GM12878 (cell line): ENCODE measurements around the gene ITCH. TPM values are rescaled to one million over a fixed set of nuclear protein-coding genes. Genes with fewer than 3 reads are reported as not detected.

Experiments used
- ATAC-seq: fragments of 200-7000 bp; cut with Tn5 transposase; 3 replicates; pipeline ENCODE4 v1.9.1; 2020; ENCODE audit warnings: mild to moderate bottlenecking, moderate library complexity
- BruUV-seq: library from RNA; stranded (reverse); fragments of 400-500 nt; replicated peaks from 2 replicates; lab custom pipeline; 2021; lab: Mats Ljungman, UMichigan
- CTCF ChIA-PET: fragments of 300-600 bp; sonication (Branson Sonifier 250); formaldehyde crosslinking; extraction: SDS; loops from one replicate; lab custom pipeline; 2021; ENCODE audit warnings: inconsistent platforms; lab: Yijun Ruan, JAX
- POLR2A ChIA-PET: fragments of 350-600 bp; formaldehyde crosslinking; extraction: SDS; loops from one replicate; lab custom pipeline; 2021; ENCODE audit warnings: inconsistent platforms; lab: Charles Lee
- RAD21 ChIA-PET: fragments of 300-600 bp; sonication (Branson Sonifier 250); formaldehyde crosslinking; loops from one replicate; lab custom pipeline; 2023; ENCODE audit warnings: antibody characterized with exemption; ENCODE audit not compliant: unreplicated experiment; lab: Charles Lee
- SMC1A ChIA-PET: fragments of 300-600 bp; sonication (Branson Sonifier 250); formaldehyde crosslinking; loops from one replicate; lab custom pipeline; 2023; ENCODE audit not compliant: unreplicated experiment, uncharacterized antibody; lab: Charles Lee
- DNase-seq: peaks from one replicate; pipeline ENCODE4 v3.0.0-alpha.2; 2011; ENCODE audit warnings: low read depth, low spot score
- FAIRE-seq: peaks from 3 replicates; lab custom pipeline; 2011; peaks lifted over from hg19 to GRCh38; lab: Jason Lieb, UNC
- H2AFZ ChIP-seq: 2 replicates; pipeline ENCODE4 v1.6.0; 2011; ENCODE audit warnings: low read depth, low read length, control low read depth; ENCODE audit not compliant: control insufficient read depth
- H3K27ac ChIP-seq: 2 replicates; pipeline ENCODE4 v1.5.1; 2011; ENCODE audit warnings: control low read depth; ENCODE audit not compliant: control insufficient read depth, insufficient read depth
- H3K27me3 ChIP-seq, 2 experiments: replicated peaks in 1 of 2; 2 replicates each; pipeline versions ENCODE4 v1.6.0 to v1.6.1; 2011; ENCODE audit warnings: low read length in 1 of 2; ENCODE audit not compliant: control insufficient read depth in 2 of 2, insufficient read depth in 2 of 2
- H3K36me3 ChIP-seq, 2 experiments: 2 replicates each; pipeline ENCODE4 v1.5.1; 2011; ENCODE audit warnings: low read length in 1 of 2; ENCODE audit not compliant: control insufficient read depth in 2 of 2, insufficient read depth in 2 of 2
- H3K4me1 ChIP-seq: 2 replicates; pipeline ENCODE4 v1.6.1; 2011; ENCODE audit warnings: mild to moderate bottlenecking, low read length, moderate library complexity, mixed read lengths; ENCODE audit not compliant: control insufficient read depth, insufficient read depth
- H3K4me2 ChIP-seq: 2 replicates; pipeline ENCODE4 v1.6.0; 2011; ENCODE audit warnings: control low read depth; ENCODE audit not compliant: control insufficient read depth, insufficient read depth
- H3K4me3 ChIP-seq: fragments of 200-600 bp; sonication (generic); 2 replicates; pipeline ENCODE4 v1.5.1; 2016
- H3K79me2 ChIP-seq: 2 replicates; pipeline ENCODE4 v1.6.0; 2011; ENCODE audit warnings: low read length; ENCODE audit not compliant: control insufficient read depth, insufficient read depth
- H3K9ac ChIP-seq: 2 replicates; pipeline ENCODE4 v1.8.0; 2011; ENCODE audit warnings: low read length, control low read depth, mixed read lengths; ENCODE audit not compliant: control insufficient read depth, insufficient read depth
- H3K9me3 ChIP-seq: replicated peaks from 3 replicates; pipeline ENCODE4 v1.5.1; 2011; ENCODE audit warnings: mild to moderate bottlenecking, low read length; ENCODE audit not compliant: control insufficient read depth, insufficient read depth
- H4K20me1 ChIP-seq: 2 replicates; pipeline ENCODE4 v1.6.0; 2011; ENCODE audit not compliant: control insufficient read depth, insufficient read depth
- CBX3 ChIP-seq: fragments of 200-600 bp; sonication (generic); IDR thresholded peaks from 2 replicates; pipeline ENCODE4 v1.6.1; 2016; ENCODE audit warnings: low read depth, borderline replicate concordance
- E2F4 ChIP-seq: IDR thresholded peaks from 2 replicates; pipeline ENCODE4 v1.6.1; 2012; ENCODE audit warnings: low read depth, low read length, improper control_type of control experiment
- ELK1 ChIP-seq: IDR thresholded peaks from 2 replicates; pipeline ENCODE4 v1.6.1; 2012; ENCODE audit warnings: low read depth, low read length, improper control_type of control experiment
- IRF3 ChIP-seq: fragments of 450-650 bp; IDR thresholded peaks from 2 replicates; pipeline ENCODE4 v1.6.1; 2014; ENCODE audit warnings: mild to moderate bottlenecking
- JUND ChIP-seq: IDR thresholded peaks from 2 replicates; pipeline ENCODE4 v1.6.1; 2012; ENCODE audit warnings: low read depth, mild to moderate bottlenecking, low read length, improper control_type of control experiment, moderate library complexity
- KAT2A ChIP-seq: conservative IDR thresholded peaks from 2 replicates; pipeline ENCODE4 v1.6.1; 2011; ENCODE audit warnings: low read depth, low read length; ENCODE audit not compliant: control insufficient read depth
- MTA3 ChIP-seq: IDR thresholded peaks from 2 replicates; pipeline ENCODE4 v1.6.1; 2012; ENCODE audit warnings: low read length, inconsistent platforms, borderline replicate concordance
- MXI1 ChIP-seq: fragments of 150-350 bp; IDR thresholded peaks from 2 replicates; pipeline ENCODE4 v1.6.1; 2011; ENCODE audit warnings: low read depth, mild to moderate bottlenecking, inconsistent platforms, low read length, improper control_type of control experiment
- NKRF ChIP-seq: fragments of 450-650 bp; conservative IDR thresholded peaks from 2 replicates; pipeline ENCODE4 v1.6.1; 2017; ENCODE audit warnings: mild to moderate bottlenecking, moderate library complexity
- NR2C2 ChIP-seq: IDR thresholded peaks from 2 replicates; pipeline ENCODE4 v1.6.1; 2011; ENCODE audit warnings: borderline replicate concordance, low read depth; ENCODE audit not compliant: control insufficient read depth, insufficient read length
- PAX5 ChIP-seq: IDR thresholded peaks from 2 replicates; pipeline ENCODE4 v1.6.1; 2011; ENCODE audit warnings: low read depth, low read length, borderline replicate concordance
- POLR2A ChIP-seq: IDR thresholded peaks from 2 replicates; pipeline ENCODE4 v1.6.1; 2011; ENCODE audit warnings: low read depth, mild to moderate bottlenecking, low read length
- RAD51 ChIP-seq: fragments of 450-650 bp; IDR thresholded peaks from 2 replicates; pipeline ENCODE4 v1.6.1; 2016; ENCODE audit warnings: moderate library complexity, mild to moderate bottlenecking, inconsistent platforms
- SMAD5 ChIP-seq: IDR thresholded peaks from 2 replicates; pipeline ENCODE4 v1.6.1; 2016; ENCODE audit warnings: antibody characterized with exemption, low read depth
- SMARCA5 ChIP-seq: fragments of 450-650 bp; IDR thresholded peaks from 2 replicates; pipeline ENCODE4 v1.6.1; 2017; ENCODE audit warnings: mild to moderate bottlenecking
- USF2 ChIP-seq: IDR thresholded peaks from 2 replicates; pipeline ENCODE4 v1.6.1; 2011; ENCODE audit warnings: low read depth, low read length, improper control_type of control experiment, borderline replicate concordance
- WGBS: methylation state at CpG from one replicate; pipeline ENCODE4 v1.1.6; 2016; ENCODE audit warnings: low lambda C conversion rate; ENCODE audit not compliant: insufficient replicate concordance, insufficient coverage; ENCODE audit errors: missing lambda C conversion rate; 5-methylcytosine and 5-hydroxymethylcytosine counted together
- in situ Hi-C: fragments of 300-500 bp; cut with MboI; formaldehyde crosslinking; loops from 9 replicates; pipeline ENCODE4 v1.14.3; 2018; ENCODE audit warnings: mixed read lengths
- intact Hi-C: fragments of 100-400 bp; cut with micrococcal nuclease; formaldehyde crosslinking; loops from one replicate; pipeline ENCODE4 v1.14.2; 2022; ENCODE audit not compliant: unreplicated experiment
- polyA plus RNA-seq, 11 experiments: library from polyadenylated mRNA; depleted of rRNA in 4 of 11; unstranded in 6 of 11; stranded (reverse) in 5 of 11; fragments of >200 nt; fragmentation: Nextera tagmentation in 4 of 11; fragmentation: Illumina TruSeq in 1 of 11; extraction: Ambion mirVana in 4 of 11; extraction: Trizol in 1 of 11; gene quantifications; 1 replicate in 1 of 11; 2 replicates in 10 of 11; pipeline versions ENCODE4 v1.2.1 to v1.2.3, GENCODE V29; 2011 to 2016; ENCODE audit warnings: inconsistent platforms in 2 of 11, missing spikeins in 2 of 11, low read depth in 1 of 11
- total RNA-seq, 4 experiments: library from RNA; depleted of rRNA in 3 of 4; stranded (reverse); fragments of >200 nt in 3 of 4; fragmentation: Illumina TruSeq in 1 of 4; extraction: Trizol in 1 of 4; gene quantifications; 2 replicates each; pipeline versions ENCODE4 v1.2.1 to v1.2.3, GENCODE V29; 2013 to 2021

Gene ITCH
- total and polyA plus RNA-seq, 10 of the 15 experiments (the other 5 are each of a cell fraction or from before 2014, with no cell fraction given) = 7.5 to 46.1 (median 21.5) TPM

- TF ChIP-seq SMAD5 = no peak
- no peak for TF ChIP-seq PAX5
- TF ChIP-seq E2F4 = no peak
- no peak for TF ChIP-seq MXI1
- TF ChIP-seq KAT2A = no peak
- TF ChIP-seq, all 136 proteins: peak for 0
Measured at GRCh38 chr20:34491226-34491931, 128.3 kb downstream of the ITCH start (continued).

- ATAC-seq (no peak), DNase-seq (no peak), FAIRE-seq (no peak)
- Histone ChIP-seq H2AFZ (no peak overlapping the region), H3K79me2 (no peaks in the 10 kb centered on the region), H3K27me3 (no peaks in the 10 kb centered on the region), H3K4me2 (no peak overlapping the region), H3K9me3 (no peaks in the 10 kb centered on the region), H3K4me3 (no peak overlapping the region), H3K27ac (no peak overlapping the region), H3K36me3 (peaks cover 0 to 27% of the 10 kb centered on the region in 2 experiments; a peak in 2 of 4 replicates), H3K4me1 (no peaks in the 10 kb centered on the region), H4K20me1 (no peaks in the 10 kb centered on the region), H3K9ac (no peak overlapping the region)
- no TSS peak for BruUV-seq
- CTCF ChIA-PET = interaction anchor here (0.7 to 1.4 kb wide), 3 partner anchors 28 to 179 kb away, joined by 3 to 8 read pairs (median 5); no protein-coding TSS in a partner anchor
- in situ Hi-C loops = no loop called here
- RAD21 ChIA-PET = no interaction called here
- intact Hi-C loops = no loop called here
- POLR2A ChIA-PET = no interaction called here
- 99% methylated on average over 4 of the region's 4 CpGs for WGBS
- SMC1A ChIA-PET = interaction anchor here (1.4 to 3.0 kb wide), 2 partner anchors 24 to 179 kb away, joined by 4 to 9 read pairs; partner anchors contain the start of gene DYNLRB1
- TF ChIP-seq JUND (no peak), SMARCA5 (no peak), USF2 (no peak), CBX3 (no peak), NR2C2 (no peak), RAD51 (no peak), IRF3 (no peak), ELK1 (no peak), POLR2A (no peak), MTA3 (no peak), NKRF (no peak), MXI1 (no peak)
Measured at GRCh38 chr20:34491932-34492509, 128.9 kb downstream of the ITCH start.
